Measurements from ENCODE around the gene COL11A1.

DNA sequence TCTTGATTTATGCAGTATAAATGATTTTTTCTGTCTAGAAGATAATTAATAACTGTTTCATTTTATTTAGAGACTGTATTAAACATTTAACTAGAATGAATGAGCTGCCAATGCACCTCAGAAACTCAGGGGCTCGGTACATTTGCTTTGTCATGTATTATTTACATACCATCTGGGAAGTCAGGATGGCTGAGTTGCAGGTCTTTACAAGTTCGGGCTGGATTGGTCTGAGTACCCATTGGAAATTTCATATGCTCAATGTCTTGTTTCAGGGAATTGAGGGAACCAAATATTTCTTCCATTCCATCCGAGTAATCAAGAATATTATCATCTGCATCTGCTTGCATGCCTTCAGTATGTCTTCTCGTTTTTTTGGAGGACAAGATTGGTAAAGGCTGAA lies 221.7 kb downstream of the COL11A1 start:
- no peak for TF ChIP-seq KLF1 (tag by site-specific recombination; IDR thresholded peaks at IDR 0.05)
- TF ChIP-seq, protein P1, sequence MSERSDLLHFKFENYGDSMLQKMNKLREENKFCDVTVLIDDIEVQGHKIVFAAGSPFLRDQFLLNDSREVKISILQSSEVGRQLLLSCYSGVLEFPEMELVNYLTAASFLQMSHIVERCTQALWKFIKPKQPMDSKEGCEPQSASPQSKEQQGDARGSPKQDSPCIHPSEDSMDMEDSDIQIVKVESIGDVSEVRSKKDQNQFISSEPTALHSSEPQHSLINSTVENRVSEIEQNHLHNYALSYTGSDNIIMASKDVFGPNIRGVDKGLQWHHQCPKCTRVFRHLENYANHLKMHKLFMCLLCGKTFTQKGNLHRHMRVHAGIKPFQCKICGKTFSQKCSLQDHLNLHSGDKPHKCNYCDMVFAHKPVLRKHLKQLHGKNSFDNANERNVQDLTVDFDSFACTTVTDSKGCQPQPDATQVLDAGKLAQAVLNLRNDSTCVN (tag by site-specific recombination; optimal IDR thresholded peaks at IDR 0.05), result no peak
- no peak for TF ChIP-seq ZNF292 (tag by site-specific recombination; IDR thresholded peaks at IDR 0.05; ENCODE audit: borderline replicate concordance, low read depth)
- TF ChIP-seq, protein P2, sequence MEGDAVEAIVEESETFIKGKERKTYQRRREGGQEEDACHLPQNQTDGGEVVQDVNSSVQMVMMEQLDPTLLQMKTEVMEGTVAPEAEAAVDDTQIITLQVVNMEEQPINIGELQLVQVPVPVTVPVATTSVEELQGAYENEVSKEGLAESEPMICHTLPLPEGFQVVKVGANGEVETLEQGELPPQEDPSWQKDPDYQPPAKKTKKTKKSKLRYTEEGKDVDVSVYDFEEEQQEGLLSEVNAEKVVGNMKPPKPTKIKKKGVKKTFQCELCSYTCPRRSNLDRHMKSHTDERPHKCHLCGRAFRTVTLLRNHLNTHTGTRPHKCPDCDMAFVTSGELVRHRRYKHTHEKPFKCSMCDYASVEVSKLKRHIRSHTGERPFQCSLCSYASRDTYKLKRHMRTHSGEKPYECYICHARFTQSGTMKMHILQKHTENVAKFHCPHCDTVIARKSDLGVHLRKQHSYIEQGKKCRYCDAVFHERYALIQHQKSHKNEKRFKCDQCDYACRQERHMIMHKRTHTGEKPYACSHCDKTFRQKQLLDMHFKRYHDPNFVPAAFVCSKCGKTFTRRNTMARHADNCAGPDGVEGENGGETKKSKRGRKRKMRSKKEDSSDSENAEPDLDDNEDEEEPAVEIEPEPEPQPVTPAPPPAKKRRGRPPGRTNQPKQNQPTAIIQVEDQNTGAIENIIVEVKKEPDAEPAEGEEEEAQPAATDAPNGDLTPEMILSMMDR (tag by site-specific recombination; IDR thresholded peaks at IDR 0.05), result no peak
- TF ChIP-seq SP7 (tag by site-specific recombination; IDR thresholded peaks at IDR 0.05), result no peak
- TF ChIP-seq, protein P3, sequence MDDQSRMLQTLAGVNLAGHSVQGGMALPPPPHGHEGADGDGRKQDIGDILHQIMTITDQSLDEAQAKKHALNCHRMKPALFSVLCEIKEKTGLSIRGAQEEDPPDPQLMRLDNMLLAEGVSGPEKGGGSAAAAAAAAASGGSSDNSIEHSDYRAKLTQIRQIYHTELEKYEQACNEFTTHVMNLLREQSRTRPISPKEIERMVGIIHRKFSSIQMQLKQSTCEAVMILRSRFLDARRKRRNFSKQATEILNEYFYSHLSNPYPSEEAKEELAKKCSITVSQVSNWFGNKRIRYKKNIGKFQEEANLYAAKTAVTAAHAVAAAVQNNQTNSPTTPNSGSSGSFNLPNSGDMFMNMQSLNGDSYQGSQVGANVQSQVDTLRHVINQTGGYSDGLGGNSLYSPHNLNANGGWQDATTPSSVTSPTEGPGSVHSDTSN (CRISPR knock-in tag; IDR thresholded peaks at IDR 0.05), result no peak
- TF ChIP-seq ZFP69B (tag by site-specific recombination; IDR thresholded peaks at IDR 0.05), result no peak
- no peak for TF ChIP-seq BCL11A (tag by site-specific recombination; IDR thresholded peaks at IDR 0.05; ENCODE audit: low read depth)
- TF ChIP-seq, protein P4, sequence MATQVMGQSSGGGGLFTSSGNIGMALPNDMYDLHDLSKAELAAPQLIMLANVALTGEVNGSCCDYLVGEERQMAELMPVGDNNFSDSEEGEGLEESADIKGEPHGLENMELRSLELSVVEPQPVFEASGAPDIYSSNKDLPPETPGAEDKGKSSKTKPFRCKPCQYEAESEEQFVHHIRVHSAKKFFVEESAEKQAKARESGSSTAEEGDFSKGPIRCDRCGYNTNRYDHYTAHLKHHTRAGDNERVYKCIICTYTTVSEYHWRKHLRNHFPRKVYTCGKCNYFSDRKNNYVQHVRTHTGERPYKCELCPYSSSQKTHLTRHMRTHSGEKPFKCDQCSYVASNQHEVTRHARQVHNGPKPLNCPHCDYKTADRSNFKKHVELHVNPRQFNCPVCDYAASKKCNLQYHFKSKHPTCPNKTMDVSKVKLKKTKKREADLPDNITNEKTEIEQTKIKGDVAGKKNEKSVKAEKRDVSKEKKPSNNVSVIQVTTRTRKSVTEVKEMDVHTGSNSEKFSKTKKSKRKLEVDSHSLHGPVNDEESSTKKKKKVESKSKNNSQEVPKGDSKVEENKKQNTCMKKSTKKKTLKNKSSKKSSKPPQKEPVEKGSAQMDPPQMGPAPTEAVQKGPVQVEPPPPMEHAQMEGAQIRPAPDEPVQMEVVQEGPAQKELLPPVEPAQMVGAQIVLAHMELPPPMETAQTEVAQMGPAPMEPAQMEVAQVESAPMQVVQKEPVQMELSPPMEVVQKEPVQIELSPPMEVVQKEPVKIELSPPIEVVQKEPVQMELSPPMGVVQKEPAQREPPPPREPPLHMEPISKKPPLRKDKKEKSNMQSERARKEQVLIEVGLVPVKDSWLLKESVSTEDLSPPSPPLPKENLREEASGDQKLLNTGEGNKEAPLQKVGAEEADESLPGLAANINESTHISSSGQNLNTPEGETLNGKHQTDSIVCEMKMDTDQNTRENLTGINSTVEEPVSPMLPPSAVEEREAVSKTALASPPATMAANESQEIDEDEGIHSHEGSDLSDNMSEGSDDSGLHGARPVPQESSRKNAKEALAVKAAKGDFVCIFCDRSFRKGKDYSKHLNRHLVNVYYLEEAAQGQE (tag by site-specific recombination; IDR thresholded peaks at IDR 0.05), result no peak
- no peak for TF ChIP-seq ZBTB7A (tag by site-specific recombination; IDR thresholded peaks at IDR 0.05; ENCODE audit: low read depth)
- TF ChIP-seq KLF10 (tag by site-specific recombination; IDR thresholded peaks at IDR 0.05), result no peak
- no peak for TF ChIP-seq ZNF768 (tag by site-specific recombination; IDR thresholded peaks at IDR 0.05)
